Left ventricle myocardium superior (tissue), 1 donor: ENCODE measurements around the gene MXRA8. TPM values are rescaled to one million over a fixed set of nuclear protein-coding genes. Genes with fewer than 3 reads are reported as not detected.

ENCODE experiments used
- ATAC-seq: fragments of 200-7000 bp; cut with Tn5 transposase; one replicate; pipeline ENCODE4 v1.9.1; 2020; ENCODE audit warnings: mild to moderate bottlenecking, moderate library complexity
- DNase-seq: peaks from one replicate; pipeline ENCODE4 v3.0.0-alpha.2; 2020
- intact Hi-C: fragments of 100-400 bp; cut with micrococcal nuclease; formaldehyde crosslinking; loops from one replicate; pipeline ENCODE4 v1.11.0; 2022
- total RNA-seq: library from RNA; stranded (reverse); fragmentation: NEBNext Ultra II Directional; extraction: Animal tissue kit (Norgen Biotek cat#: 25700); gene quantifications from one replicate; pipeline ENCODE4 v1.2.1, GENCODE V29; 2021
- donor health status: DM: no; HTN: yes; CAD: no; lungs with severe emphysema.

The MXRA8 gene
- total RNA-seq, 1 donor from 2014 or later = 16.8 TPM

DNA sequence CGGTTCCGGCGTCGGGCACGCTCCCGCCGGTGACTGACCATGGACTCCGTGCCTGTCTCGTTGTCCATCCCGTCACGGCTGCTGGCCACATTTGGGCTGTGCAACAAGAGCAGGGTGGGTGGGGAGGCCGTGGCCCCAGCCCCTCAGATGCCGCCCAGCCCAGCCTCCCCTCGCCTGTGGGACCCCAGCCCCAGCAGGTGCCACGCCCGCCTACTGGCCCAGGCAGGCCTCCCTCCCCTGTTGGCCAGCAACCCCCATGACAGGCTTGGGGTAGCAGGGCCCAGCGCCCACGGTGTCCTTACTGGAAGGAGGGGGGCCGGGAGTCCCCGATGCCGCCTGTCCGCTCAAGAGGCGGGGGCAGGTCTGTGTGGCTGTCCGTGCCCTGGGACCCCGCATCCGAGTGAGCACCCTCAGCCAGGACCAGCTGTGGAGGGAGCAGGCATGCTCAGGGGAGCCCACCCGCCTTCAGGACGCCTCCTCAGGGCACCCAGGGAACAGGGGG is 16.2 kb downstream of the MXRA8 start:
- ATAC-seq (no peak), DNase-seq (no peak)
- intact Hi-C loops = no loop called here

DNA sequence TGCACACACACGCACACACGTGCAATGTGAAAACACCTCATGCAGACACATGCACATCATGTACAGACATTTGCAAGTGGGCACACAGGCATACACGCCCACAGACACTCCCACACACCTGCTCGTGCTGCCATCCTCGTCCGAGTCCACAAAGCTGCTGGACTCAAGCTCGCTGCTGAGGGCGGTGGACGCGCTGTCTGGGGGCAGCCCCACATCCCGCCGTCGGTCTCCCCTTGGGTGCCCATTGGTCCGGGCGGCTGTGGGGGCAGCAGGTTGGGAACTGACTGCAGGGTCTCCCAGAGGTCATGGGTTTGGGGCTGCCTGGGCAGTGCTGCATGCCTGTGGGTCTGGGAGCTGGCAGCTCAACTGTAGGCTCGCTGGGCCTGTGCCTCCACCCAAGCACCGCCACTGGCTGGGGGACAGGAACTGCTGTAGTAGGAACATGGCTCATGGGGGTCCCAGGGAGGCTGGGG is 16.8 kb downstream of the MXRA8 start:
- ATAC-seq (no peak), DNase-seq (no peak)
- intact Hi-C loops = no loop called here

DNA sequence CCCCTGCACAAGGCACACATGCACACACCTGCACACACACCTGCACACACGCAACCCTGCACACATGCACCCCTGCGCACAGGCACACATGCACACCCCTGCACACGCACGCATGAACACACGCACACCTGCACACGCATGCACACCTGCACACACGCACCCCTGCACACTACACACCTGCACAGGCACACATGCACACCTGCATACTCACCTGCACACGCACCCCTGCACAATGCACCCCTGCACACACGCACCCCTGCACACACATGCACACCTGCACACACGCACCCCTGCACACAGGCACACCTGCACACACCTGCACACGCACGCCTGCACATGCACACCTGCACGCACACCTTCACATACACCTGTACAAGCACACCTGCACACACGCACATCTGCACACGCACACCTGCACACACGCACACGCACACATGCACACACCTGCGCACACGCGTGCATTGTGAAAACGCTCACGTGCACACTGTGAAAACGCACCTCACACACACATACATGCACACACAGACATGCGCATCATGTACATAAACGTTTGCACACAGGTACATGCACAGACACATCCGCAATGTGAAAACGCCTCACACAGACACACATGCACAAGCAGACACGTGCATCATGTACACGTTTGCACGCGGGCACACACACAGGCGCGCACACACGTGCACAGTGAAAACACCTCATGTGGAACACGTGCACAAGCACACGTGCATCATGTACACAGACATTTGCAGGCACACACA is 17.4 kb downstream of the MXRA8 start:
- no peak for ATAC-seq
- no peak for DNase-seq

DNA sequence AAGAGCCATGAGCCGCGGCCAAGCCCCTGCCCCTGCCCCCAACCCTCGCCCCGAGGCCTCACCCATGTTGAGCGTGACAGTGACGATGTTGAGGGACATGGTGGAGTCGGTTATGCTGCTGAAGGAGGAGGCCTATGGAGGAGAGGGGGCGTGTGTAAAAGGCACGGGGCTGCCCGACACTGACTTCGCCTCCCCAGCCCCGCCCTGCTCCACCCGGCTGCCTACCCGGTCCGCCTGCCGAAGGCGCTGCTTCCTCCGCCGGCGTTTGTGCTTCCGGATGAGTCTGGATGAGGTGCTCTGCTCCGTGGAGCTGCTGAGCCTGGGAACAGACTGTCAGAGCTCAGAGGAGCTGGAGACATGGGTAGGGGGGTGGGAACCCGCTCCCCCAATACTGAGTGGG is 18.2 kb downstream of the MXRA8 start:
- ATAC-seq (no peak), DNase-seq (no peak)
- intact Hi-C loops = no loop called here

More for the DNA sequence above, 17.4 kb downstream of the MXRA8 start:
- intact Hi-C loops = no loop called here

DNA sequence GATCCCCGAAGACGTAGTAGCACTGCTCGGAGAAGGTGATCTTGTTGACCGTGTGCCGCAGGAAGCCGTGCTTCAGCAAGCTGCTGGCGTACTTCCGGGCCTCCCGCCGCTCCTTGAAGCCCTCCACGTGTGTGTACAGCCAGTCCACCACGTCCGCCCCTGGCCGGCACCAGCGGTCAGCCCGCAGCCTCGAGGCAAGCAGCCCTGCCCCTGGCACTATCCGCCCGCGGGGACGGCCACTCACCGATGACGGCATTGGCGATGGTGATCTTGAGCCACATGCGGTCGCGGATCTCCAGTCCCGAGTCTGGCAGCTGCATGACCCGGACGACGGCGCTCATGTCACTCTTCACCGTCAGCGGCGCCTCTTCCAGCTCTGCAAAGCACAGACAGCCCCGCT is 20.1 kb downstream of the MXRA8 start:
- no peak for DNase-seq
- intact Hi-C loops = no loop called here
- no peak for ATAC-seq

DNA sequence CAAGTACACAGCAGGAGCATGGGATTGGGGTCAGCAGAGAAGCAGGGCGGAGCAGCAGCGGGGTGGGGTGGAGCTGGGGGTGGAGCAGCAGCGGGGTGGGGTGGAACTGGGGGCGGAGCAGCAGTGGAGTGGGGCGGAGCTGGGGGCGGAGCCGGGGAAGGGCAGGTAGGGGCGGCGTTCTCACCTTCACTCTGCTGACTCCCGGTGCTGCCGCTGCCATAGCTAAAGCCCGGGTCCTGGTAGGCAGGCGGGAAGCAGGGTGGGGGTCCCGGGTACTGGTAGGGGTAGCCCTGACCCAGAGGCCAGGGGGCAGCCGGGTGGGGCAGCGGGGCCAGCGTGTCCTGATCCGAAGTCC is 20.6 kb downstream of the MXRA8 start:
- ATAC-seq (no peak), DNase-seq (no peak)
- intact Hi-C loops = no loop called here

DNA sequence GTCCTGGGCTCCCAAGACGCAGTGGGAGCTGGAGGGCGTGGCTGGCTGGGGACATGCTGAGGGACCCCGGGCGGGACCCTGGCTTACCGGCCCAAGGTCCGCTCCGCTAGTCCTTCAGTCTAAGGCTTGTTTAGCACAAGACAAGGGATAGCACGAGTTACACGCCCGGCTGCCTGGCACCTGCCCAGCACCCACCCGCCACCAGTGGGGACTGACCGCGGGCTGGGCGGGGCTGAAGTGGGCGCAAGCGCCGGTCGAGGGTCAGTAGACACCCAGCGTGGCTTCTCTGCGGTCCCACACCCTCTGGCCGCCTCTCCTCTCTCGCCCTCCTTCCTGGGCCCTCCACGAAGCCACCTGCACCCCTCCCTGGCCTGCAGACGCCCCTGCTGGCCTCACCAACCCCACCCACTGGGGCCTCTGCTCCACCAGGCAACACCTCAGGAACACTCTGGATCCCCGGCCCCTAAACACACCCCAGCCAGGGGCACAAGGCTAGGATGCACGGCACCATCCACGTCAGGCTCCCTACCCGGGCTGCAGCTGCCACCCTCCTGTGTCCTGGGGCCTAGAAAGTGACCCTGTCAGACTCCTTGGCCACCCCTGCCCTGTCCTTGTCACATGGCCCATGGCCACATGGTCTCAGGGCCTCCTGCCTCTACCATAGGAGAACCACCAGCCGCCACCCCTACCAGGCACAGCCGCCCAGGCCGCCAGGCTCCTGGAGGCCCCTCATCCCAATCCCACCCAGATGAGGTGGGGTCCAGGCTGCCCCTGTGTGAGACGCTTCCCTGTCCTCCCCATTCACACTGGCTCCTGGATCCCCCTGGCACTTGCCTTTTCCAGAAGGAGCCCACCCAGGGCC is 21.2 kb downstream of the MXRA8 start:
- intact Hi-C loops = no loop called here
- DNase-seq = no peak
- no peak for ATAC-seq

DNA sequence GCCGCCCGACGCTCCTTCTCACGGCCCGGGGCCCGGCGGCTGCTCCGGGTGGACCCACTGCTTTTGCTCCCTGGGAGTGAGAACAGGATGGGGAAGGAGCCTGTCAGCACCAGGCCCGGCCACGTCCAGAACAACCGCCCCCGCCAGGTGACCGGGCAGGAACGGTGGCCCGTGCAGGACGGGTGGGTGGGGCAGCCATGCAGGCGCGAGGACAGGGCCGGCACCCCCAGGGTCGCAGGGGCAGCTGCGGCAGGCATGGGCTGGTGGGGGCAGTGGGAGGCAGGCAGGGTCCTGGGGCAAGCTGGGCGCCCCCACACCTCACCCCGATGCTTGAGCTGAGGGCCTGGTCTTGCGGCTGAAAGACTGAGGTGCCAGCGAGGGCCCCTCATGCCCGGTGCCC is 21.9 kb downstream of the MXRA8 start:
- ATAC-seq = no peak
- intact Hi-C loops = no loop called here
- no peak for DNase-seq

DNA sequence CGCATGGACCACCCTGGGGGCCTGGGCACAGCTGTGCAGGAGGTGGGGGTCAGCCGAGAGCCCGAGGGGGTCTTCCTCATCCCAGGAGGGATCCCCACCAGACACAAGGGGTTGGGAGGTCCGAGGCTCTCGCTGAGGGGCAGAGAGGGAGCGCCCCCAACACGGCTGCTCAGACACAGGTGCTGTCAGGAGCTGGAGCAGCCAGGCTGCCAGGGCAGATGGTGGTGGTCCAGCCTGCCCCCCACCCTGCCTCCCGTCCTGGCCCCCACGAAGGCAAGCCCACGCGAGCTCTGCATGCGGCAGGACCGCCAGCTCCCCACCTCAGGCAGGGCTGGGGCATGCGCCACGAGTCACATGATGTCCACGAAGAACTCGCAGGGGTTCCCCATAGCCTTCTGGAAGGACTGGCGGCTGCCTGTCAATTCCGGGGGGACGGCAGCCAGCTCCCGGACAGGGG is 22.5 kb downstream of the MXRA8 start:
- ATAC-seq = no peak
- intact Hi-C loops = no loop called here
- DNase-seq = no peak

DNA sequence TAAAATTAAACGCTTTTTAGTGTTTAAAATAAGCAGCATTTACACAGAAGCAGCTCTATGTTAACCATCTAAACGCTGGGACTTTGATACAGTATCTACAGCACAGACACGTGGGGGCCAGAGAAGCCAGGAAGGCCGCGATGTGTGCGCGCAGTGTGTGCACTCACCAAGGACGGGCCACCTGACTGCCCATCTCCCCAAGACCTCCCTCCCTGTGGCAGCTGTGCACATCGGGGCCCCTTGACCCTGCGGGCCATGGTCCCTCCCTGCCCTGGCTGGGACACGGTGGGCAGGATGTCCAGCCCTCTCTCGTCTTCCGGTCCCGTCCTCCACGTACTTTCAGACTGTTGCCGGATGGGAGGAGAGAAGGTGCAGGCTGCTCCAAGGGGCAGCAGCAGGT is 23.1 kb downstream of the MXRA8 start:
- intact Hi-C loops = no loop called here
- ATAC-seq = no peak
- no peak for DNase-seq

DNA sequence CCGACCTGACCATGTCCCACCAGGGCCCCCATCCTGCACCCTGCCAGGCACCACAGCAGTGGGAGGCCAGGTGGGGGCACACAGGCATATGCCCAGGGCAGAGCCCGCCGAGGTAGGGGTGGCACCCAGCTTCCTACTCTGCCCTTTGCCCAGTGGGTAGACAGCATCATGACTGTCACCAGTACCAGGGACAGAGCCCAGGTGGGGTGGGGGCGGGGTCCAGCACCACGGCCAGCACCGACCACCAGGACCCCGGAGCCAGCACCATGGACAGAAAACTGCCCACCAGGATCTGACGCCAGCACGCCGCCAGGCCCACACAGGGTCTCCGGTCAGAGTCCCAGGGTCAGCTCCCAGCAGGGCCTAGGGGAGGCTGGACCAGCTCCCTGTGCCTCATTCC is 23.5 kb downstream of the MXRA8 start:
- no peak for ATAC-seq
- intact Hi-C loops = no loop called here
- no peak for DNase-seq

DNA sequence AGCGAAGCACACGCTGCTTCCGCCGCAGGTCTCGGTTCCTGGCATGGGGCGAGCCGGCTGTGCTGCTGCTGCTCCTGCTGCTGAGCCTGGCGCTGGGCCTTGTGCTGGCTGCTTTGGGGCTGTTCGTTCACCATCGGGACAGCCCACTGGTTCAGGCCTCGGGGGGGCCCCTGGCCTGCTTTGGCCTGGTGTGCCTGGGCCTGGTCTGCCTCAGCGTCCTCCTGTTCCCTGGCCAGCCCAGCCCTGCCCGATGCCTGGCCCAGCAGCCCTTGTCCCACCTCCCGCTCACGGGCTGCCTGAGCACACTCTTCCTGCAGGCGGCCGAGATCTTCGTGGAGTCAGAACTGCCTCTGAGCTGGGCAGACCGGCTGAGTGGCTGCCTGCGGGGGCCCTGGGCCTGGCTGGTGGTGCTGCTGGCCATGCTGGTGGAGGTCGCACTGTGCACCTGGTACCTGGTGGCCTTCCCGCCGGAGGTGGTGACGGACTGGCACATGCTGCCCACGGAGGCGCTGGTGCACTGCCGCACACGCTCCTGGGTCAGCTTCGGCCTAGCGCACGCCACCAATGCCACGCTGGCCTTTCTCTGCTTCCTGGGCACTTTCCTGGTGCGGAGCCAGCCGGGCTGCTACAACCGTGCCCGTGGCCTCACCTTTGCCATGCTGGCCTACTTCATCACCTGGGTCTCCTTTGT is 24.7 kb downstream of the MXRA8 start:
- intact Hi-C loops = no loop called here
- no peak for DNase-seq
- no peak for ATAC-seq

DNA sequence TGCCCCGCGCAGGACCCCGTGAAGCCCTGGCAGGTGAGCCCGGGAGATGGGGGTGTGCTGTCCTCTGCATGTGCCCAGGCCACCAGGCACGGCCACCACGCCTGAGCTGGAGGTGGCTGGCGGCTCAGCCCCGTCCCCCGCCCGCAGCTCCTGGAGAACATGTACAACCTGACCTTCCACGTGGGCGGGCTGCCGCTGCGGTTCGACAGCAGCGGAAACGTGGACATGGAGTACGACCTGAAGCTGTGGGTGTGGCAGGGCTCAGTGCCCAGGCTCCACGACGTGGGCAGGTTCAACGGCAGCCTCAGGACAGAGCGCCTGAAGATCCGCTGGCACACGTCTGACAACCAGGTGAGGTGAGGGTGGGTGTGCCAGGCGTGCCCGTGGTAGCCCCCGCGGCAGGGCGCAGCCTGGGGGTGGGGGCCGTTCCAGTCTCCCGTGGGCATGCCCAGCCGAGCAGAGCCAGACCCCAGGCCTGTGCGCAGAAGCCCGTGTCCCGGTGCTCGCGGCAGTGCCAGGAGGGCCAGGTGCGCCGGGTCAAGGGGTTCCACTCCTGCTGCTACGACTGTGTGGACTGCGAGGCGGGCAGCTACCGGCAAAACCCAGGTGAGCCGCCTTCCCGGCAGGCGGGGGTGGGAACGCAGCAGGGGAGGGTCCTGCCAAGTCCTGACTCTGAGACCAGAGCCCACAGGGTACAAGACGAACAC is 25.4 kb downstream of the MXRA8 start:
- intact Hi-C loops = no loop called here
- DNase-seq (no peak), ATAC-seq (no peak)

DNA sequence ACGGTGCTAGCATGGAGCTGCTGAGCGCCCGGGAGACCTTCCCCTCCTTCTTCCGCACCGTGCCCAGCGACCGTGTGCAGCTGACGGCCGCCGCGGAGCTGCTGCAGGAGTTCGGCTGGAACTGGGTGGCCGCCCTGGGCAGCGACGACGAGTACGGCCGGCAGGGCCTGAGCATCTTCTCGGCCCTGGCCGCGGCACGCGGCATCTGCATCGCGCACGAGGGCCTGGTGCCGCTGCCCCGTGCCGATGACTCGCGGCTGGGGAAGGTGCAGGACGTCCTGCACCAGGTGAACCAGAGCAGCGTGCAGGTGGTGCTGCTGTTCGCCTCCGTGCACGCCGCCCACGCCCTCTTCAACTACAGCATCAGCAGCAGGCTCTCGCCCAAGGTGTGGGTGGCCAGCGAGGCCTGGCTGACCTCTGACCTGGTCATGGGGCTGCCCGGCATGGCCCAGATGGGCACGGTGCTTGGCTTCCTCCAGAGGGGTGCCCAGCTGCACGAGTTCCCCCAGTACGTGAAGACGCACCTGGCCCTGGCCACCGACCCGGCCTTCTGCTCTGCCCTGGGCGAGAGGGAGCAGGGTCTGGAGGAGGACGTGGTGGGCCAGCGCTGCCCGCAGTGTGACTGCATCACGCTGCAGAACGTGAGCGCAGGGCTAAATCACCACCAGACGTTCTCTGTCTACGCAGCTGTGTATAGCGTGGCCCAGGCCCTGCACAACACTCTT is 26.2 kb downstream of the MXRA8 start:
- intact Hi-C loops = no loop called here
- ATAC-seq (no peak), DNase-seq (no peak)

DNA sequence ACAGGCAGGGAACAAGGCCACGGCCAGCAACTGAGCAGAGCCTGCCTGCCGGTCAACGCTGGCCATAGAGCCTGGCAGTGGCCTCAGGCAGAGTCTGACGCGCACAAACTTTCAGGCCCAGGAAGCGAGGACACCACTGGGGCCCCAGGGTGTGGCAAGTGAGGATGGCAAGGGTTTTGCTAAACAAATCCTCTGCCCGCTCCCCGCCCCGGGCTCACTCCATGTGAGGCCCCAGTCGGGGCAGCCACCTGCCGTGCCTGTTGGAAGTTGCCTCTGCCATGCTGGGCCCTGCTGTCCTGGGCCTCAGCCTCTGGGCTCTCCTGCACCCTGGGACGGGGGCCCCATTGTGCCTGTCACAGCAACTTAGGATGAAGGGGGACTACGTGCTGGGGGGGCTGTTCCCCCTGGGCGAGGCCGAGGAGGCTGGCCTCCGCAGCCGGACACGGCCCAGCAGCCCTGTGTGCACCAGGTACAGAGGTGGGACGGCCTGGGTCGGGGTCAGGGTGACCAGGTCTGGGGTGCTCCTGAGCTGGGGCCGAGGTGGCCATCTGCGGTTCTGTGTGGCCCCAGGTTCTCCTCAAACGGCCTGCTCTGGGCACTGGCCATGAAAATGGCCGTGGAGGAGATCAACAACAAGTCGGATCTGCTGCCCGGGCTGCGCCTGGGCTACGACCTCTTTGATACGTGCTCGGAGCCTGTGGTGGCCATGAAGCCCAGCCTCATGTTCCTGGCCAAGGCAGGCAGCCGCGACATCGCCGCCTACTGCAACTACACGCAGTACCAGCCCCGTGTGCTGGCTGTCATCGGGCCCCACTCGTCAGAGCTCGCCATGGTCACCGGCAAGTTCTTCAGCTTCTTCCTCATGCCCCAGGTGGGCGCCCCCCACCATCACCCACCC is 27.0 kb downstream of the MXRA8 start, which contains the start of gene TAS1R3:
Gene TAS1R3 (plus strand): TSS at position 213 of the 898 bp plus-strand sequence. CDS start 66 bp downstream, at position 279.
- intact Hi-C loops = no loop called here
- ATAC-seq (no peak), DNase-seq (no peak)

DNA sequence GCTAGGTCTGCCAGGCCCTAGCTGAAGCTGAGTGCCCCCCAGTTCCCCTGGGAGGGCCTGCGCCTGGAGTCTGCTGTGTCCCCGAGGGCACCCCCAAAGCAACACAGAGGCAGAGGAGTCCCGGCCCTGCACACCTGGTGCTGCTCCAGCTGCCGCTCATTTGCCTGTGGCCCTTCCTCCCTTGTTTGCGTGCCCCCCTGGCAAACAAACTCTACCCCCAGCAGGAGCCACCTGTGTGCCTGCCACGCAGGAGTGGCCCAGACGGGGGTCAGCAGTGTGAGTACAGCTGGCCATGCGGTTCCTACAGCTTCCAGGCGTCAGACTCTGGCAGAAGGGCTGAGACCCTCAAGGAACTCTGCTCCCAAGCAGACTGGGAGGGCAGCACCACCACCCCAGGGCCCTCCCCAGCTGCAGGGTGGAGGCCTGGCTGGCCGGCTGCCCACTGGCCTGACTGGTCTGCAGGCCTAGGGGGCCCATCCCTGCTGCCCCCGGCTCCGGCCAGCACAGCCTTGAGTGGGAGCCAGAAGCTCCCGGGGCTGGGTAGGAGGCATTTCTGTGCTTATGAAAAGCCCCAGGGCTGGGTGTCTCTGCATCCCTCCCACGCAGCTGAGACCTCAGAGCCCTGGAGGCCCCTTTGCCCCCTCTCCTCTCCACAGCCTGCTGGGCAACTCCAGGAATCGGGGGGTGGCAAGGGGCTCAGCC is 27.8 kb downstream of the MXRA8 start:
- DNase-seq (no peak), ATAC-seq (no peak)
- intact Hi-C loops = no loop called here
